HepG2 (cell line): ENCODE results near the gene COX6A2. TPM values are rescaled to one million over a fixed set of nuclear protein-coding genes. Genes with fewer than 3 reads are reported as not detected.

Experiments used
- AKAP8 ChIP-seq: sonication (generic); formaldehyde crosslinking; IDR thresholded peaks from 2 replicates; pipeline ENCODE4 v1.5.1; 2020; ENCODE audit warnings: mild to moderate bottlenecking, missing genetic modification reagents
- ARHGAP35 ChIP-seq: sonication (generic); formaldehyde crosslinking; IDR thresholded peaks from 2 replicates; pipeline ENCODE4 v1.9.0; 2022; ENCODE audit warnings: mild to moderate bottlenecking, inconsistent platforms, moderate library complexity, missing genetic modification reagents, borderline replicate concordance
- CBX5 ChIP-seq: sonication (generic); formaldehyde crosslinking; IDR thresholded peaks from 2 replicates; pipeline ENCODE4 v1.4.0; 2020; ENCODE audit warnings: missing genetic modification reagents, borderline replicate concordance
- ERF ChIP-seq: IDR thresholded peaks from 2 replicates; pipeline ENCODE4 v1.6.1; 2018; ENCODE audit warnings: missing biosample characterization, missing genetic modification reagents
- GFI1 ChIP-seq: sonication (generic); formaldehyde crosslinking; IDR thresholded peaks from 2 replicates; pipeline ENCODE4 v1.5.0; 2020; ENCODE audit warnings: missing genetic modification reagents, mild to moderate bottlenecking, borderline replicate concordance
- GTF3A ChIP-seq: sonication (generic); formaldehyde crosslinking; conservative IDR thresholded peaks from 2 replicates; pipeline ENCODE4 v1.4.0; 2020; ENCODE audit warnings: mild to moderate bottlenecking, missing genetic modification reagents
- JUND ChIP-seq: sonication (generic); formaldehyde crosslinking; IDR thresholded peaks from 2 replicates; pipeline ENCODE4 v1.8.0; 2022; ENCODE audit warnings: mild to moderate bottlenecking, missing genetic modification reagents
- KLF11 ChIP-seq: IDR thresholded peaks from 2 replicates; pipeline ENCODE4 v1.6.1; 2016; ENCODE audit warnings: missing compliant biosample characterization
- KLF6 ChIP-seq: IDR thresholded peaks from 2 replicates; pipeline ENCODE4 v1.8.0; 2016; ENCODE audit warnings: missing biosample characterization, missing genetic modification reagents
- MBD4 ChIP-seq: IDR thresholded peaks from 2 replicates; pipeline ENCODE4 v1.6.1; 2012; ENCODE audit warnings: low read length, inconsistent platforms, borderline replicate concordance
- MLX ChIP-seq: IDR thresholded peaks from 2 replicates; pipeline ENCODE4 v1.6.1; 2016
- NFIC ChIP-seq: IDR thresholded peaks from 2 replicates; pipeline ENCODE4 v1.6.1; 2012; ENCODE audit warnings: mild to moderate bottlenecking, low read length, inconsistent platforms
- PATZ1 ChIP-seq: sonication (generic); formaldehyde crosslinking; IDR thresholded peaks from 2 replicates; pipeline ENCODE4 v1.4.0; 2020; ENCODE audit warnings: missing genetic modification reagents
- PLSCR1 ChIP-seq: sonication (generic); formaldehyde crosslinking; IDR thresholded peaks from 2 replicates; pipeline ENCODE4 v1.5.0; 2020; ENCODE audit warnings: missing genetic modification reagents, mild to moderate bottlenecking, borderline replicate concordance
- RAD21 ChIP-seq: fragments of 450-650 bp; formaldehyde crosslinking; IDR thresholded peaks from 2 replicates; pipeline ENCODE4 v1.5.0; 2020; ENCODE audit warnings: mild to moderate bottlenecking
- RFXAP ChIP-seq: sonication (generic); formaldehyde crosslinking; IDR thresholded peaks from 2 replicates; pipeline ENCODE4 v1.4.0; 2020; ENCODE audit warnings: missing genetic modification reagents, borderline replicate concordance
- SPEN ChIP-seq: sonication (generic); formaldehyde crosslinking; IDR thresholded peaks from 2 replicates; pipeline ENCODE4 v1.5.1; 2020; ENCODE audit warnings: low read depth, mild to moderate bottlenecking, missing genetic modification reagents
- SUZ12 ChIP-seq: fragments of 150-350 bp; IDR thresholded peaks from 2 replicates; pipeline ENCODE4 v1.6.1; 2014; ENCODE audit warnings: low read depth, low read length
- TIGD3 ChIP-seq: sonication (generic); formaldehyde crosslinking; IDR thresholded peaks from 2 replicates; pipeline ENCODE4 v1.5.1; 2020; ENCODE audit warnings: mild to moderate bottlenecking, missing genetic modification reagents, borderline replicate concordance
- YEATS4 ChIP-seq: sonication (generic); formaldehyde crosslinking; IDR thresholded peaks from 2 replicates; pipeline ENCODE4 v1.4.0; 2020; ENCODE audit warnings: missing genetic modification reagents, borderline replicate concordance
- ZBTB43 ChIP-seq: sonication (generic); formaldehyde crosslinking; conservative IDR thresholded peaks from 2 replicates; pipeline ENCODE4 v1.4.0; 2020; ENCODE audit warnings: missing genetic modification reagents
- ZMYM4 ChIP-seq: sonication (generic); formaldehyde crosslinking; IDR thresholded peaks from 2 replicates; pipeline ENCODE4 v1.8.1; 2023; ENCODE audit warnings: mild to moderate bottlenecking, missing genetic modification reagents
- ZNF331 ChIP-seq: sonication (generic); formaldehyde crosslinking; IDR thresholded peaks from 2 replicates; pipeline ENCODE4 v1.4.0; 2020; ENCODE audit warnings: missing genetic modification reagents
- ZNF619 ChIP-seq: sonication (generic); formaldehyde crosslinking; IDR thresholded peaks from 2 replicates; pipeline ENCODE4 v1.4.0; 2020; ENCODE audit warnings: mild to moderate bottlenecking, missing genetic modification reagents
- ZNF780A ChIP-seq: sonication (generic); formaldehyde crosslinking; IDR thresholded peaks from 2 replicates; pipeline ENCODE4 v1.8.0; 2022; ENCODE audit warnings: mild to moderate bottlenecking, missing genetic modification reagents, moderate library complexity
- ZSCAN30 ChIP-seq: sonication (generic); formaldehyde crosslinking; IDR thresholded peaks from 2 replicates; pipeline ENCODE4 v1.5.0; 2020; ENCODE audit warnings: mild to moderate bottlenecking, missing genetic modification reagents
- polyA plus RNA-seq, 8 experiments: library from polyadenylated mRNA; depleted of rRNA in 3 of 8; stranded (reverse) in 7 of 8; unstranded in 1 of 8; fragments of >200 nt; fragmentation: Illumina TruSeq in 4 of 8; extraction: Trizol in 4 of 8; gene quantifications; 2 replicates each; pipeline versions ENCODE4 v1.2.1 to v1.2.3, GENCODE V29; 2011 to 2016; ENCODE audit warnings: low read depth in 4 of 8, missing spikeins in 1 of 8, mixed read lengths in 1 of 8; ENCODE audit not compliant: insufficient read depth in 1 of 8
- total RNA-seq, 5 experiments: library from RNA; depleted of rRNA; stranded (reverse); fragments of >200 nt; fragmentation: Illumina TruSeq; extraction: Trizol; gene quantifications; 2 replicates each; pipeline ENCODE4 v1.2.3, GENCODE V29; 2016; ENCODE audit warnings: low read depth in 1 of 5

The COX6A2 gene
- total and polyA plus RNA-seq, 2 of the 13 experiments (the other 11 are each of a cell fraction or from before 2014, with no cell fraction given): not detected

GRCh38 chr16:31451681-31452351 is 23.7 kb upstream of the COX6A2 start (continued):
- peak; percentile 61 for TF ChIP-seq ZMYM4
- TF ChIP-seq KLF11 (CRISPR knock-in tag): no peak
- TF ChIP-seq RAD21 (CRISPR knock-in tag): peak; percentile 78
- TF ChIP-seq MLX (CRISPR knock-in tag): no peak; the same call in 1 of the 2 replicates
- no peak for TF ChIP-seq GFI1 (CRISPR knock-in tag)
- TF ChIP-seq PLSCR1 (CRISPR knock-in tag): no peak
- no peak for TF ChIP-seq AKAP8
- no peak for TF ChIP-seq ZBTB43 (CRISPR knock-in tag)
- no peak for TF ChIP-seq TIGD3 (CRISPR knock-in tag)
- TF ChIP-seq PATZ1 (CRISPR knock-in tag): peak; percentile 54; the same call in 1 of the 2 replicates
- no peak for TF ChIP-seq ARHGAP35 (CRISPR knock-in tag)
- 0 out of 2 replicates have a peak, but pooled peaks have one; percentile 52 for TF ChIP-seq ZNF619
- 0 out of 2 replicates have a peak, but pooled peaks have one; percentile 30 for TF ChIP-seq ERF (CRISPR knock-in tag)
- TF ChIP-seq GTF3A (CRISPR knock-in tag): no peak
- TF ChIP-seq ZNF331: peak; percentile 66; the same call in 1 of the 2 replicates
- TF ChIP-seq SUZ12: no peak
- no peak for TF ChIP-seq ZNF780A
- no peak for TF ChIP-seq MBD4
- peak; percentile 68; the same call in 1 of the 2 replicates for TF ChIP-seq CBX5 (CRISPR knock-in tag)
- TF ChIP-seq JUND (CRISPR knock-in tag): no peak
- no peak for TF ChIP-seq RFXAP (CRISPR knock-in tag)
- TF ChIP-seq NFIC: no peak
- TF ChIP-seq SPEN (CRISPR knock-in tag): peak; percentile 47; the same call in 1 of the 2 replicates
- TF ChIP-seq ZSCAN30: no peak
- no peak for TF ChIP-seq KLF6
- no peak for TF ChIP-seq YEATS4
